IPS DF 6.9 (cell line): ENCODE measurements around the gene WDR37.
A peak's percentile ranks its signal among the peaks of the same experiment; 100 is the strongest.
"Not testable (repeated sequence)": the region's sequence is repeated elsewhere in the genome, so short reads cannot be mapped to it uniquely, and the experiment has no call there.

Source experiments
- DNase-seq: peaks from one replicate; pipeline ENCODE4 v3.0.0-alpha.2; 2013; ENCODE audit warnings: low read depth, low spot score
- H3K27ac ChIP-seq: one replicate; pipeline ENCODE4 v1.5.1; 2013; ENCODE audit warnings: low read length, control low read depth
- H3K27me3 ChIP-seq: 2 replicates; pipeline ENCODE4 v1.6.1; 2013; ENCODE audit warnings: mild to moderate bottlenecking, low read length; ENCODE audit not compliant: control insufficient read depth, insufficient read depth
- H3K36me3 ChIP-seq: 2 replicates; pipeline ENCODE4 v1.6.1; 2013; ENCODE audit warnings: low read length; ENCODE audit not compliant: control insufficient read depth, insufficient read depth
- H3K4me1 ChIP-seq: 2 replicates; pipeline ENCODE4 v1.6.1; 2013; ENCODE audit warnings: low read length; ENCODE audit not compliant: control insufficient read depth, insufficient read depth
- H3K4me3 ChIP-seq: 2 replicates; pipeline ENCODE4 v1.5.1; 2013; ENCODE audit warnings: mild to moderate bottlenecking, low read length
- H3K9me3 ChIP-seq: 2 replicates; pipeline ENCODE4 v1.6.1; 2013; ENCODE audit warnings: low read length, inconsistent platforms; ENCODE audit not compliant: control insufficient read depth, insufficient read depth
- WGBS: extraction: QIAGEN DNeasy Blood & Tissue Kit; methylation state at CpG from one replicate; pipeline ENCODE4 v1.1.7; 2013; ENCODE audit warnings: mixed read lengths, missing lambda C conversion rate; ENCODE audit not compliant: insufficient read length, insufficient coverage; 5-methylcytosine and 5-hydroxymethylcytosine counted together

WDR37 gene

DNA sequence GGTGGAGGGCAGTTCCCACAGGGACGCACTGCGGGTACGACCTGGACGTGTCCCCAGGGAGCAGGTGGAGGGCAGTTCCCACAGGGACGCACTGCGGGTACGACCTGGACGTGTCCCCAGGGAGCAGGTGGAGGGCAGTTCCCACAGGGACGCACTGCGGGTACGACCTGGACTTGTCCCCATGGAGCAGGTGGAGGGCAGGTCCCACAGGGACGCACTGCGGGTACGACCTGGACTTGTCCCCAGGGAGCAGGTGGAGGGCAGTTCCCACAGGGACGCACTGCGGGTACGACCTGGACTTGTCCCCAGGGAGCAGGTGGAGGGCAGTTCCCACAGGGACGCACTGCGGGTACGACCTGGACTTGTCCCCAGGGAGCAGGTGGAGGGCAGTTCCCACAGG, 17.4 kb upstream of the WDR37 start:
- H3K27me3 ChIP-seq, DNase-seq, H3K27ac ChIP-seq, H3K9me3 ChIP-seq, H3K4me3 ChIP-seq, H3K4me1 ChIP-seq: not testable (repeated sequence)
- no CpG with 5 or more reads among the region's 20 CpGs for WGBS
- peaks cover 11% of the 10 kb centered on the region for H3K36me3 ChIP-seq

DNA sequence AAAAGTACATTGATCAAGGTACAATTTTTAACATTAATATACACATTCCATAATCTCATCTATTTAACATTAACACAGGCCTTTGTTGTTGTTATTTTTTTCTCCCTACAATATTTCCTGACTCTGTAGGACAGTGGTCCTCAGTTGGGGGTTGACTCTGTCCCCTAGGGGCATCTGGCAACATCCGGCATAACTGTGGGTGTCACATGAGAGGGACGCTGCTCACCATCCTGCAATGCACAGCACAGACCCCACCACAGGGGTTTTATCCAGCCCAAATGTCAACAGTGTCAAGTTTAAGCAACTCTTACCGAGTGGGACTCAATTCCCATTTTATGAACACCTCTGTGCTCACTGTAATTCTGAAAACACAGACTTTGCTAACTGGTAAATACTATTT, 16.1 kb upstream of the WDR37 start:
- H3K27ac ChIP-seq = no peak overlapping the region
- peaks cover 11% of the 10 kb centered on the region for H3K36me3 ChIP-seq
- no peak for DNase-seq
- H3K27me3 ChIP-seq = no peaks in the 10 kb centered on the region
- no peaks in the 10 kb centered on the region for H3K9me3 ChIP-seq
- H3K4me1 ChIP-seq = no peaks in the 10 kb centered on the region
- no peak overlapping the region for H3K4me3 ChIP-seq
- no CpG with 5 or more reads among the region's 3 CpGs for WGBS

DNA sequence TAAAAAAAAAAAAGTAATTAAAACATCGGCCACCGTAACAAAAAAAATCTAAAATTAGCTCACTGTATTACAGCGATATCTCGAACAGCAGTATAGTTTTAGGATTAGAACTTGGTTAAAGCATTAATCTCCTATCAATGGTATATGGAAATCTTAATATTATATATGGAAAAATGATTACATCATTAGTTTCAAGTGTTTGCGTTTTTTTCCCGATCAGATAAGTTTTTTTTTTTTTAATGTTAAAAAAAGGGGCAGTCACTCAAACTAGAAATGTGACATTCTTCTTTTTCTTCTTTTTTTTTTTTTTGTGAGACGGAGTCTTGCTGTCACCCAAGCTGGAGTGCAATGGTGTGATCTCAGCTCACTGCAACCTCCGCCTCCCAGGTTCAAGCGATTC, 14.7 kb upstream of the WDR37 start:
- Histone ChIP-seq H3K9me3 (no peaks in the 10 kb centered on the region), H3K27me3 (no peaks in the 10 kb centered on the region), H3K27ac (no peak overlapping the region), H3K4me3 (no peak overlapping the region), H3K36me3 (peaks cover 11% of the 10 kb centered on the region), H3K4me1 (peaks cover 2% of the 10 kb centered on the region; the same call in 1 of the 2 replicates)
- no peak for DNase-seq
- WGBS = no CpG with 5 or more reads among the region's 9 CpGs

DNA sequence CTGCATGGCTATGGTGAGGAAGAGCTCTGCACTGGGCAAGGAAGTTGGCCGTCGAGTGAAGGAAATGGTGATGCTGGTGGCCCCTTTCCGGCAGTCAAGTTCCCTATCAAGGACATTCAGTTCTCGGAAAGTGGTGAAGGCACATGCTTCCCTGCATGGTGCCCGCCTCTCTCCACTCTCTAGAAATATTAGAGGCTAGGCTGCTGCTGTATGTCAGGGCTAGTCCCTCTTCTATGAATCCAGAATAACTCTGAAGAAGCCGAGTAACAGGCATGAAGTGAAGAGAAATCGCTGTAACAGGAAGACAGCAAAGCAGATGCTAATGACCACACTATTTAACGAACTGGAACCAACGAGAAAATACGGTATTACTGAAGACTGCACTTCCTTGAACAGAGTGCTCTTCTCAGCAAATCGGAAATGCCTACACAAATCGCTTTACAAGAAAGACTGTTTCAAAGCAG, 12.6 kb upstream of the WDR37 start:
- Histone ChIP-seq H3K27ac (no peak overlapping the region), H3K4me3 (no peak overlapping the region), H3K9me3 (no peaks in the 10 kb centered on the region), H3K4me1 (peaks cover 2% of the 10 kb centered on the region; the same call in 1 of the 2 replicates), H3K36me3 (peaks cover 11% of the 10 kb centered on the region), H3K27me3 (no peaks in the 10 kb centered on the region)
- DNase-seq = no peak
- no CpG with 5 or more reads among the region's 12 CpGs for WGBS

DNA sequence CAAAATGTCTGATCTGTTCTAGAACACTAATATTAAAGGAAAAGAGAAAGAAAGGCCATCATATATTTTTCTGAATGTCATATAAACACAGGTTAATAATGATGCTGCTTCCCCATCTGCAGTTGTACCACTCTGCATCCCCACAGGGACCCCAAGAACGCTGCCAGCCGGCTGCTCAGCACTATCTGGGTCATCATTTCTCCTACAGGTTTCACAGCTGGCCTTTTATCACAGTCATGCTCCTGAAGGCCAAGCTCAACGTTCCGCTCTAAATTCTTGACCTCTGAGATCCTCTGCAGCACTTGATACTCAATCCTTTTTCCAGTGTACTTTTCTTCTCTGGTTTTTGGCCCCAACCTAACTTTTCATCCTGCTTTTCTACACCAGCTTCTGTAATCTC, 12.0 kb upstream of the WDR37 start:
- no peak for DNase-seq
- H3K27me3 ChIP-seq = no peaks in the 10 kb centered on the region
- no peak overlapping the region for H3K27ac ChIP-seq
- peaks cover 11% of the 10 kb centered on the region; the same call in 1 of the 2 replicates for H3K36me3 ChIP-seq
- no CpG with 5 or more reads among the region's 4 CpGs for WGBS
- H3K9me3 ChIP-seq = no peaks in the 10 kb centered on the region
- H3K4me1 ChIP-seq = peaks cover 2% of the 10 kb centered on the region; the same call in 1 of the 2 replicates
- no peak overlapping the region for H3K4me3 ChIP-seq

DNA sequence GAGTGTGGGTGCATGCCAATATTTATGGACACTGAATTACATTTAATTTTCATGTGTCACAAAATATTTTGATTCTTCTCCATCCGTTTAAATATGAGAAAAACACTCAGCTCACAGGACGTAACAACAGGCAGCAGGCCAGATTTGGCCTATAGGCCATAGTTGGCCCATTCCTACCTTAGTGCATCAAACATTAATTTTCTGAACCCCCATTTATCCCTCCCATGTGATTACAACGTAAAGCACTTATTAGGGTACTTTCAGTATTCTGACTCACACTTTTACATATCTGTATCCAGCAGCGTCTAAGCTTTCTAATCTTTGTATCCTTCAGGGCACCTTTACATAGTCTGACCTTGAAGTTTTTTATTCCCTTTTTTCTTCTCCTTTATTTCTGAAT, 11.2 kb upstream of the WDR37 start:
- Histone ChIP-seq H3K36me3 (peaks cover 11% of the 10 kb centered on the region; the same call in 1 of the 2 replicates), H3K4me3 (no peak overlapping the region), H3K4me1 (peaks cover 2% of the 10 kb centered on the region; the same call in 1 of the 2 replicates), H3K9me3 (no peaks in the 10 kb centered on the region), H3K27me3 (no peaks in the 10 kb centered on the region), H3K27ac (no peak overlapping the region)
- DNase-seq = no peak
- WGBS = no CpG with 5 or more reads among the region's 4 CpGs

DNA sequence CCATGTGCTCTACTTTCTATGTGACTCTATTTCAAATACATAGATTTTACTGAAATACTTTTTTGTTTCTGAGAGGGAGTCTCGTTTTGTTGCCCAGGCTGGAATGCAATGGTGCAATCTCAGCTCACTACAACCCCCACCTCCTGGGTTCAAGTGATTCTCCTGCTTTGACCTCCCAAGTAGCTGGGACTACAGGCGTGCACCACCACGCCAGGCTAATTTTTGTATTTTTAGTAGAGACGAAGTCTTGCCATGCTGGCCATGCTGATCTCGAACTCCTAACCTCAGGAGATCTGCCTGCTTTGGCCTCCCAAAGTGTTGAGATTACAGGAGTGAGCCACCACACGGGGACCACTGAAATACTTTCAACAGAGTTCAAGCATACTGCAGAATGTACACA, 10.8 kb upstream of the WDR37 start:
- Histone ChIP-seq H3K36me3 (peaks cover 8% of the 10 kb centered on the region; the same call in 1 of the 2 replicates), H3K27me3 (no peaks in the 10 kb centered on the region), H3K9me3 (no peaks in the 10 kb centered on the region), H3K27ac (no peak overlapping the region), H3K4me1 (peaks cover 2% of the 10 kb centered on the region; the same call in 1 of the 2 replicates), H3K4me3 (no peak overlapping the region)
- DNase-seq = no peak
- WGBS = no CpG with 5 or more reads among the region's 6 CpGs

DNA sequence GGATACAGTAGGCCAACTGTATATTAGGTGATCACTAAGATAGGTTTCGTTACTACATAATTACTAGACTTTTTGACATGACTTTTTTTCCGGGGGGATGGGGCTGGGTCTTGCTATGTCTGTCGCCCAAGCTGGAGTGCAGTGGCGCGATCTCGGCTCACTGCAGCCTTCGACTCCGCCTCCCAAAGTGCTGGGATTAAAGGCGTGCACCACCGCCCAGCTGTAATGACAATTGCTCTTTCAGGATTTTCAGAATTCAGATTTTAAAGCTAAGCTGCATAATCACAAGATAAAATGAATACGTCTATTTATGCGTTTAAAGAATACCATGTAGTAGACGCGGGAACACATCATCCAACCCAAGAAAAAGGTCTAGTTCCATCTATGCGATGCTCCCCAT, 8.2 kb upstream of the WDR37 start:
- Histone ChIP-seq H3K9me3 (no peaks in the 10 kb centered on the region), H3K4me3 (peak overlapping the region; percentile 96), H3K27ac (no peak overlapping the region), H3K36me3 (peaks cover 6% of the 10 kb centered on the region; the same call in 1 of the 2 replicates), H3K27me3 (no peaks in the 10 kb centered on the region), H3K4me1 (peaks cover 2% of the 10 kb centered on the region; the same call in 1 of the 2 replicates)
- DNase-seq = no peak
- no CpG with 5 or more reads among the region's 15 CpGs for WGBS

DNA sequence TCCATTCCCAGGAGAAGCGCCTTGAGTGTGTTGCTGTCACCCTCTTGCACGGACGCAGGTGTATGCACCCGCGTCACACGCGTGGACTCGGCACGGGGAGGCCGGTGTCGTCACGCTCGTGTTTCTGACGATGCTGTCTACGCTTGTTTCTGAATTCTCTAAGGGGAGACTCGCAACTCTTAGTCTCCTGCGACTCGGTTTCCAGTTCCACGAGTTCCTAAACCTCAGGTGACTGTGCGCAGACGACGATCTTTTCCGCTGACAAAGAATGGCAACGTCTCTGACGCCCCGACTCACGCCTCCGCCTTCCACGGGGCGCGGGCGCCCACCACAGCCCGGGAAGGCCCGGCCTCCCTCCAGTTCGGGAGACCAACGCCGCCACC, 7.8 kb upstream of the WDR37 start:
- H3K27ac ChIP-seq = no peak overlapping the region
- peak overlapping the region; percentile 96 for H3K4me3 ChIP-seq
- no peaks in the 10 kb centered on the region for H3K9me3 ChIP-seq
- DNase-seq = no peak
- WGBS = no CpG with 5 or more reads among the region's 37 CpGs
- peaks cover 5% of the 10 kb centered on the region; the same call in 1 of the 2 replicates for H3K36me3 ChIP-seq
- H3K27me3 ChIP-seq = no peaks in the 10 kb centered on the region
- H3K4me1 ChIP-seq = peaks cover 2% of the 10 kb centered on the region; the same call in 1 of the 2 replicates

DNA sequence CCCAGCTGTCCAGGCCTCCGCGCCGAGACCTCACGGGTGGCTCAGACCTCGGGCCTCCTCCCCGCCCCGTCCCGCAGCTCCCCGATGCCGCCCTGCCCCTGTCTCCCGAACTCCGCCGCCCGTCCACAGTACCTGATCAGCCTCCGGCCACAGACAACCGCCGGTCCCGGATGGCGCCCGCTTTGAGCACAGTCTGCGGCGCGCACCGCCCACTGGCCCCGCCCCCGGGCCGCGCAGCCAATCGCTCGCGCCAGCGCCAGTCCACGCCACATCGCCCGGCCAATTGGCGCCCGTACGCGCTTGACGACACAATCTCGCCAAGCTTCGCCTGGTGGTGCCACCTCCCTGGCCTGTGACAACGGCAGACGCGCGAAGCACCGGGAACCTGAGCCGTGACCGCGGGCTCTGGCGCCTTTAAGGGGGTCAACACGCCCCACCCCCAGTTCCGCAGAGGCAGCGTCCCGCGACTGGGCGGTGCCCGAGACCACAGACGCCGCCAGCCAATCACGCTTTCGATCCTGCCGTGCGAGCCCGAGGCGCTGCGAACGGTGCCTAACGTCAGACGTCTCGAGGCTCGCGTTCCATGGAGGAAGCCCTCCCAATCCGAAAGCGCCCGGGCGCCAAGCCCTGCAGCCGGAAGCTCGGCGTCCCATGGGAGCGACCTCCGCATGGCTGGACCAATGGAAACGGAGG, 7.3 kb upstream of the WDR37 start, which contains the start of gene IDI1:
Gene IDI1, minus strand, starts transcription at position 388 of the 693 bp plus-strand sequence. Its CDS starts 116 bp downstream, at position 272.
- Histone ChIP-seq H3K27ac (no peak within 1 kb of the TSS), H3K9me3 (no peaks in the 10 kb centered on the region), H3K4me1 (peaks cover 2% of the 10 kb centered on the region; the same call in 1 of the 2 replicates), H3K27me3 (no peaks in the 10 kb centered on the region), H3K4me3 (peak within 1 kb of the TSS; percentile 96), H3K36me3 (no peaks in the 10 kb centered on the region)
- DNase-seq = peak; percentile 91
- no CpG with 5 or more reads among the region's 83 CpGs for WGBS
